Measurements from ENCODE around the gene RPS21. TPM values are rescaled to one million over a fixed set of nuclear protein-coding genes. Genes with fewer than 3 reads are reported as not detected.

RPS21 gene
- total and polyA plus RNA-seq, 2 of the 13 experiments (the other 11 are each of a cell fraction or from before 2014, with no cell fraction given) = 2,647 to 11,063 TPM

DNA sequence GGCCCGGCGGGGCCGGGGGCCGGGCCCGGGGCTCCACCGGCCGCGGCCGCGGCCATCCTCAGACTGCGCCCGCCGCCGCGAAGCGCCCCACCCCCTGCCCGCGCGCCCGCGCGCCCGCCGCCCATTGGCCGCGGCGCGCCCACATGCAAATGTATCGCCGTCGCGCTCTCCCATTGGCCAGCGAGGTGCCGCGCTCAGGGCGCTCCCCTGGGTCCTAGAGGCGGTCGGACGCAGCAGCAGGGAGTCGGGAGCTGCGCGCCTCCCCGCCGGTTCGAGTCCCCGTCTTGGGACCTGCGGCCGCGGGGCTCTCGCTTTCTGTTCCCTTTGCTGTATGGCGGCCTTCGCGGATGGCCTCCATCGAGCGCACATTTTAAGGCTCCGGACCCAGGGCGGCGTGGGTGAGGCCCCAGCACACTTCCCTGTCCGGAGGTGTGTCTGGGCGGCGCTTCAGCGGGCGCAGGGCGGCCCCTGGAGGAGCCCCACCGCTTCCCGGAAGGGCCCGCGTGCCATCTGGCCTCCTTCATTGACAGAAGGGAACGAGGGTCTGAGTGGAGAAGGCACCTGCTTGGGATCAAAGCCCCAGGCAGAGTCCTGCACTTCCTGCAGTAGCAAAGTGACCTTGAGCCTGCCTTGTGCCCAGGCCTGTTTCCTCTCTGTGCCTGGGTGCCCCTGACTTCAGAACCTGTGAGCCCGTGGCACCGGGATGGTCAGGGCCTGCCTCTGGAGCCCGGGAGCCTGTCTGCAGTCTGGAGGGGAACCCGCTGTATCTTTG lies 20.5 kb downstream of the RPS21 start, which contains the start of gene CABLES2 (continued):
- TF ChIP-seq ZBTB42 (CRISPR knock-in tag; IDR thresholded peaks at IDR 0.05) (peak; percentile 34; the same call in 1 of the 2 replicates), ZEB1 (IDR thresholded peaks at IDR 0.05; ENCODE audit: insufficient replicate concordance, low read depth) (no peak), MEIS1 (CRISPR knock-in tag; IDR thresholded peaks at IDR 0.05; ENCODE audit: borderline replicate concordance) (peak; percentile 96), ZNF263 (CRISPR knock-in tag; IDR thresholded peaks at IDR 0.05) (peak; percentile 67; the same call in 1 of the 2 replicates), ZNF205 (CRISPR knock-in tag; IDR thresholded peaks at IDR 0.05) (peak; percentile 89), KDM5A (IDR thresholded peaks at IDR 0.05; ENCODE audit: borderline replicate concordance, low read length) (peak; percentile 41; the same call in 1 of the 2 replicates), HHEX (CRISPR knock-in tag; IDR thresholded peaks at IDR 0.05) (no peak), HNRNPLL (IDR thresholded peaks at IDR 0.05; ENCODE audit: low read depth, low read length, poor library complexity, severe bottlenecking) (no peak), ZNF333 (CRISPR knock-in tag; IDR thresholded peaks at IDR 0.05; ENCODE audit: borderline replicate concordance) (peak; percentile 96; the same call in 1 of the 2 replicates), CEBPZ (IDR thresholded peaks at IDR 0.05; ENCODE audit: low read length) (no peak), IRF9 (CRISPR knock-in tag; IDR thresholded peaks at IDR 0.05; ENCODE audit: borderline replicate concordance) (peak; percentile 80; the same call in 1 of the 2 replicates), CBX2 (IDR thresholded peaks at IDR 0.05; ENCODE audit: low read depth, low read length) (no peak), CBX2 (CRISPR knock-in tag; IDR thresholded peaks at IDR 0.05; ENCODE audit: low read depth) (peak; percentile 89; the same call in 1 of the 2 replicates), ZNF180 (CRISPR knock-in tag; IDR thresholded peaks at IDR 0.05; ENCODE audit: borderline replicate concordance, low read depth) (peak; percentile 88; the same call in 1 of the 2 replicates), EHMT2 (IDR thresholded peaks at IDR 0.05; ENCODE audit: borderline replicate concordance, low read depth, low read length) (no peak), ZKSCAN1 (IDR thresholded peaks at IDR 0.05; ENCODE audit: low read length) (no peak), CBX5 (CRISPR knock-in tag; IDR thresholded peaks at IDR 0.05; ENCODE audit: borderline replicate concordance) (peak; percentile 88), NCOR1 (IDR thresholded peaks at IDR 0.05; ENCODE audit: borderline replicate concordance, low read length) (no peak), DMTF1 (CRISPR knock-in tag; IDR thresholded peaks at IDR 0.05) (peak; percentile 82; the same call in 1 of the 2 replicates), ZBTB8A (CRISPR knock-in tag; IDR thresholded peaks at IDR 0.05; ENCODE audit: borderline replicate concordance, low read depth) (peak; percentile 68; the same call in 1 of the 2 replicates), ZNF17 (CRISPR knock-in tag; IDR thresholded peaks at IDR 0.05) (no peak)
- TF ChIP-seq, protein P1, sequence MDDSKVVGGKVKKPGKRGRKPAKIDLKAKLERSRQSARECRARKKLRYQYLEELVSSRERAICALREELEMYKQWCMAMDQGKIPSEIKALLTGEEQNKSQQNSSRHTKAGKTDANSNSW (CRISPR knock-in tag; IDR thresholded peaks at IDR 0.05; ENCODE audit: borderline replicate concordance) = 0 out of 2 replicates have a peak, but pooled peaks have one; percentile 43

All from HepG2 (cell line).